HepG2 (cell line): ENCODE results near the gene MYADML2. TPM values are rescaled to one million over a fixed set of nuclear protein-coding genes. Genes with fewer than 3 reads are reported as not detected.
A peak's percentile ranks its signal among the peaks of the same experiment; 100 is the strongest.

Experiments
- HNF4G ChIP-seq, 2 experiments: sonication (generic) in 1 of 2; formaldehyde crosslinking in 1 of 2; IDR thresholded peaks; 2 replicates each; pipeline versions ENCODE4 v1.4.0 to v1.6.1; 2011 to 2020; ENCODE audit warnings: borderline replicate concordance in 2 of 2, low read depth in 2 of 2, mild to moderate bottlenecking in 2 of 2, low read length in 1 of 2, missing genetic modification reagents in 1 of 2, moderate library complexity in 1 of 2
- HNRNPK ChIP-seq: fragments of 200-400 bp; formaldehyde crosslinking; IDR thresholded peaks from 2 replicates; pipeline ENCODE4 v1.6.1; 2018; ENCODE audit warnings: low read length, low read depth, moderate library complexity, mild to moderate bottlenecking; ENCODE audit not compliant: poor library complexity, severe bottlenecking
- KDM6A ChIP-seq: IDR thresholded peaks from 2 replicates; pipeline ENCODE4 v1.6.1; 2016; ENCODE audit warnings: low read depth
- KMT2B ChIP-seq: IDR thresholded peaks from 2 replicates; pipeline ENCODE4 v1.6.1; 2016; ENCODE audit warnings: missing genetic modification reagents, missing compliant biosample characterization
- MLLT10 ChIP-seq: sonication (generic); formaldehyde crosslinking; IDR thresholded peaks from 2 replicates; pipeline ENCODE4 v1.4.0; 2020; ENCODE audit warnings: missing genetic modification reagents
- MTF1 ChIP-seq: sonication (generic); formaldehyde crosslinking; IDR thresholded peaks from 2 replicates; pipeline ENCODE4 v1.5.0; 2020; ENCODE audit warnings: missing genetic modification reagents
- NR2F1 ChIP-seq, 2 experiments: fragments of 450-650 bp in 1 of 2; formaldehyde crosslinking in 1 of 2; IDR thresholded peaks; 2 replicates each; pipeline versions ENCODE4 v1.5.0 to v1.6.1; 2016 to 2020; ENCODE audit warnings: mild to moderate bottlenecking in 1 of 2, missing compliant biosample characterization in 1 of 2, missing genetic modification reagents in 1 of 2, moderate library complexity in 1 of 2
- PHF8 ChIP-seq: sonication (generic); formaldehyde crosslinking; IDR thresholded peaks from 2 replicates; pipeline ENCODE4 v1.5.0; 2020; ENCODE audit warnings: missing genetic modification reagents
- POLR2AphosphoS5 ChIP-seq: IDR thresholded peaks from 2 replicates; pipeline ENCODE4 v1.6.1; 2012; ENCODE audit warnings: low read depth, low read length
- RFX1 ChIP-seq: fragments of 450-650 bp; IDR thresholded peaks from 2 replicates; pipeline ENCODE4 v1.6.1; 2017
- SETDB1 ChIP-seq: sonication (generic); formaldehyde crosslinking; IDR thresholded peaks from 2 replicates; pipeline ENCODE4 v1.5.1; 2020; ENCODE audit warnings: missing genetic modification reagents, mild to moderate bottlenecking, borderline replicate concordance
- TBX2 ChIP-seq: sonication (generic); formaldehyde crosslinking; IDR thresholded peaks from 2 replicates; pipeline ENCODE4 v1.5.0; 2020; ENCODE audit warnings: missing genetic modification reagents, mild to moderate bottlenecking, borderline replicate concordance
- THYN1 ChIP-seq: sonication (generic); formaldehyde crosslinking; IDR thresholded peaks from 2 replicates; pipeline ENCODE4 v1.8.1; 2023; ENCODE audit warnings: low read depth, mild to moderate bottlenecking, moderate library complexity, missing genetic modification reagents, borderline replicate concordance
- YEATS4 ChIP-seq: sonication (generic); formaldehyde crosslinking; IDR thresholded peaks from 2 replicates; pipeline ENCODE4 v1.4.0; 2020; ENCODE audit warnings: missing genetic modification reagents, borderline replicate concordance
- ZNF354B ChIP-seq: sonication (generic); formaldehyde crosslinking; IDR thresholded peaks from 2 replicates; pipeline ENCODE4 v1.8.0; 2022; ENCODE audit warnings: mild to moderate bottlenecking, missing genetic modification reagents
- ZNF567 ChIP-seq: sonication (generic); formaldehyde crosslinking; IDR thresholded peaks from 2 replicates; pipeline ENCODE4 v1.8.1; 2023; ENCODE audit warnings: mild to moderate bottlenecking, missing genetic modification reagents, borderline replicate concordance
- polyA plus RNA-seq, 8 experiments: library from polyadenylated mRNA; depleted of rRNA in 3 of 8; stranded (reverse) in 7 of 8; unstranded in 1 of 8; fragments of >200 nt; fragmentation: Illumina TruSeq in 4 of 8; extraction: Trizol in 4 of 8; gene quantifications; 2 replicates each; pipeline versions ENCODE4 v1.2.1 to v1.2.3, GENCODE V29; 2011 to 2016; ENCODE audit warnings: low read depth in 4 of 8, missing spikeins in 1 of 8, mixed read lengths in 1 of 8; ENCODE audit not compliant: insufficient read depth in 1 of 8
- total RNA-seq, 5 experiments: library from RNA; depleted of rRNA; stranded (reverse); fragments of >200 nt; fragmentation: Illumina TruSeq; extraction: Trizol; gene quantifications; 2 replicates each; pipeline ENCODE4 v1.2.3, GENCODE V29; 2016; ENCODE audit warnings: low read depth in 1 of 5
- TF ChIP-seq, protein P1 (sequence below): IDR thresholded peaks from 2 replicates; pipeline ENCODE4 v1.6.1; 2016; ENCODE audit warnings: missing compliant biosample characterization, missing genetic modification reagents, borderline replicate concordance
- TF ChIP-seq, protein P2 (sequence below): sonication (generic); formaldehyde crosslinking; IDR thresholded peaks from 2 replicates; pipeline ENCODE4 v1.9.0; 2021; ENCODE audit warnings: mild to moderate bottlenecking, missing genetic modification reagents

Gene MYADML2
- total and polyA plus RNA-seq, 2 of the 13 experiments (the other 11 are each of a cell fraction or from before 2014, with no cell fraction given): not detected

DNA sequence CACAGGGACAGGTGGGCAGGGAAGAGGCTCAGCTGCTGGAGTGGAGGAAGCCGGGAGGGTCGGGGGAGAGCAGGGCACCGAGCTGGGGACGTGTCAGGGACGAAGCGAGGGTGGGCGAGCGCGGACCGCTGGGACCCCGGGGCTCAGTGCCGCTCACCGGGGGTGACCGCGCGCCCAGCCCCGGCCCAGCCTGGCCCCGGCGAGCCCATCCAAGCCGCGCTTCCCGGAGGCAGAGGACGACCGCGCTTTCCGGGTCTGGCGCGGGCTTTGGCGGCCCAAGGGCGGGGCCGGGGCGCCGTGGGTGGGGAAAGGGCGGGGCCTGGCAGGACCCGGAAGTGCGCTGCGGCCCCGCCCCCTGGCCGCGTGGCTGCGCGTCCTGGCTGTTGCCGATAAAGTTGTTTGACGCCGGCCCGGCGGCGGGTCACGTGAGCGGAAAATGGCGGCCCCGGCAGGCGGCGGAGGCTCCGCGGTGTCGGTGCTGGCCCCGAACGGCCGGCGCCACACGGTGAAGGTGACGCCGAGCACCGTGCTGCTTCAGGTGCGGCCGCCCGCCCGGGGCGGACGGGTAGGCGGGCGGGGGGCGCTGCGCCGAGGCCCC is 30.3 kb upstream of the MYADML2 start, which contains the start of gene ASPSCR1 (continued):
- TF ChIP-seq HNF4G (IDR thresholded peaks at IDR 0.05; ENCODE audit: borderline replicate concordance, low read depth, low read length) (no peak), HNF4G (CRISPR knock-in tag; IDR thresholded peaks at IDR 0.05; ENCODE audit: borderline replicate concordance, low read depth) (no peak), SETDB1 (CRISPR knock-in tag) (no peak), PHF8 (peak; percentile 78), THYN1 (CRISPR knock-in tag) (peak; percentile 69; the same call in 1 of the 2 replicates), HNRNPK (peak; percentile 54), ZNF354B (CRISPR knock-in tag) (peak; percentile 71), RFX1 (no peak), YEATS4 (CRISPR knock-in tag) (peak; percentile 99), MTF1 (CRISPR knock-in tag) (no peak), NR2F1 (CRISPR knock-in tag; IDR thresholded peaks at IDR 0.05) (peak in 1 of 2 experiments; percentile 13; a peak in 1 of 4 replicates), TBX2 (CRISPR knock-in tag) (no peak; the same call in 1 of the 2 replicates), KMT2B (peak; percentile 91), ZNF567 (CRISPR knock-in tag) (peak; percentile 44; the same call in 1 of the 2 replicates), KDM6A (CRISPR knock-in tag) (no peak), POLR2AphosphoS5 (peak; percentile 81), MLLT10 (CRISPR knock-in tag) (no peak)
- TF ChIP-seq, protein P1, sequence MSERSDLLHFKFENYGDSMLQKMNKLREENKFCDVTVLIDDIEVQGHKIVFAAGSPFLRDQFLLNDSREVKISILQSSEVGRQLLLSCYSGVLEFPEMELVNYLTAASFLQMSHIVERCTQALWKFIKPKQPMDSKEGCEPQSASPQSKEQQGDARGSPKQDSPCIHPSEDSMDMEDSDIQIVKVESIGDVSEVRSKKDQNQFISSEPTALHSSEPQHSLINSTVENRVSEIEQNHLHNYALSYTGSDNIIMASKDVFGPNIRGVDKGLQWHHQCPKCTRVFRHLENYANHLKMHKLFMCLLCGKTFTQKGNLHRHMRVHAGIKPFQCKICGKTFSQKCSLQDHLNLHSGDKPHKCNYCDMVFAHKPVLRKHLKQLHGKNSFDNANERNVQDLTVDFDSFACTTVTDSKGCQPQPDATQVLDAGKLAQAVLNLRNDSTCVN (CRISPR knock-in tag): 0 out of 2 replicates have a peak, but pooled peaks have one; percentile 54
- TF ChIP-seq, protein P2, sequence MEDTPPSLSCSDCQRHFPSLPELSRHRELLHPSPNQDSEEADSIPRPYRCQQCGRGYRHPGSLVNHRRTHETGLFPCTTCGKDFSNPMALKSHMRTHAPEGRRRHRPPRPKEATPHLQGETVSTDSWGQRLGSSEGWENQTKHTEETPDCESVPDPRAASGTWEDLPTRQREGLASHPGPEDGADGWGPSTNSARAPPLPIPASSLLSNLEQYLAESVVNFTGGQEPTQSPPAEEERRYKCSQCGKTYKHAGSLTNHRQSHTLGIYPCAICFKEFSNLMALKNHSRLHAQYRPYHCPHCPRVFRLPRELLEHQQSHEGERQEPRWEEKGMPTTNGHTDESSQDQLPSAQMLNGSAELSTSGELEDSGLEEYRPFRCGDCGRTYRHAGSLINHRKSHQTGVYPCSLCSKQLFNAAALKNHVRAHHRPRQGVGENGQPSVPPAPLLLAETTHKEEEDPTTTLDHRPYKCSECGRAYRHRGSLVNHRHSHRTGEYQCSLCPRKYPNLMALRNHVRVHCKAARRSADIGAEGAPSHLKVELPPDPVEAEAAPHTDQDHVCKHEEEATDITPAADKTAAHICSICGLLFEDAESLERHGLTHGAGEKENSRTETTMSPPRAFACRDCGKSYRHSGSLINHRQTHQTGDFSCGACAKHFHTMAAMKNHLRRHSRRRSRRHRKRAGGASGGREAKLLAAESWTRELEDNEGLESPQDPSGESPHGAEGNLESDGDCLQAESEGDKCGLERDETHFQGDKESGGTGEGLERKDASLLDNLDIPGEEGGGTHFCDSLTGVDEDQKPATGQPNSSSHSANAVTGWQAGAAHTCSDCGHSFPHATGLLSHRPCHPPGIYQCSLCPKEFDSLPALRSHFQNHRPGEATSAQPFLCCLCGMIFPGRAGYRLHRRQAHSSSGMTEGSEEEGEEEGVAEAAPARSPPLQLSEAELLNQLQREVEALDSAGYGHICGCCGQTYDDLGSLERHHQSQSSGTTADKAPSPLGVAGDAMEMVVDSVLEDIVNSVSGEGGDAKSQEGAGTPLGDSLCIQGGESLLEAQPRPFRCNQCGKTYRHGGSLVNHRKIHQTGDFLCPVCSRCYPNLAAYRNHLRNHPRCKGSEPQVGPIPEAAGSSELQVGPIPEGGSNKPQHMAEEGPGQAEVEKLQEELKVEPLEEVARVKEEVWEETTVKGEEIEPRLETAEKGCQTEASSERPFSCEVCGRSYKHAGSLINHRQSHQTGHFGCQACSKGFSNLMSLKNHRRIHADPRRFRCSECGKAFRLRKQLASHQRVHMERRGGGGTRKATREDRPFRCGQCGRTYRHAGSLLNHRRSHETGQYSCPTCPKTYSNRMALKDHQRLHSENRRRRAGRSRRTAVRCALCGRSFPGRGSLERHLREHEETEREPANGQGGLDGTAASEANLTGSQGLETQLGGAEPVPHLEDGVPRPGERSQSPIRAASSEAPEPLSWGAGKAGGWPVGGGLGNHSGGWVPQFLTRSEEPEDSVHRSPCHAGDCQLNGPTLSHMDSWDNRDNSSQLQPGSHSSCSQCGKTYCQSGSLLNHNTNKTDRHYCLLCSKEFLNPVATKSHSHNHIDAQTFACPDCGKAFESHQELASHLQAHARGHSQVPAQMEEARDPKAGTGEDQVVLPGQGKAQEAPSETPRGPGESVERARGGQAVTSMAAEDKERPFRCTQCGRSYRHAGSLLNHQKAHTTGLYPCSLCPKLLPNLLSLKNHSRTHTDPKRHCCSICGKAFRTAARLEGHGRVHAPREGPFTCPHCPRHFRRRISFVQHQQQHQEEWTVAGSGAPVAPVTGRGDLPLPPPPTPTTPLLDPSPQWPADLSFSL: no peak
